SW 1271 (cell line): Measurements from ENCODE around the gene CFAP251.
A peak's percentile ranks its signal among the peaks of the same experiment; 100 is the strongest.
"Not testable (repeated sequence)": the region's sequence is repeated elsewhere in the genome, so short reads cannot be mapped to it uniquely, and the experiment has no call there.

Source experiments
- DNase-seq, 2 experiments: peaks; one replicate each; lab custom pipeline; 2025; lab: John Stamatoyannopoulos, UW

The CFAP251 gene

GRCh38 chr12:122026706-122027333 is 108.4 kb downstream of the CFAP251 start:
- no peak for DNase-seq

- no peak for DNase-seq
Measured at GRCh38 chr12:122028165-122028904, 109.9 kb downstream of the CFAP251 start.

DNA sequence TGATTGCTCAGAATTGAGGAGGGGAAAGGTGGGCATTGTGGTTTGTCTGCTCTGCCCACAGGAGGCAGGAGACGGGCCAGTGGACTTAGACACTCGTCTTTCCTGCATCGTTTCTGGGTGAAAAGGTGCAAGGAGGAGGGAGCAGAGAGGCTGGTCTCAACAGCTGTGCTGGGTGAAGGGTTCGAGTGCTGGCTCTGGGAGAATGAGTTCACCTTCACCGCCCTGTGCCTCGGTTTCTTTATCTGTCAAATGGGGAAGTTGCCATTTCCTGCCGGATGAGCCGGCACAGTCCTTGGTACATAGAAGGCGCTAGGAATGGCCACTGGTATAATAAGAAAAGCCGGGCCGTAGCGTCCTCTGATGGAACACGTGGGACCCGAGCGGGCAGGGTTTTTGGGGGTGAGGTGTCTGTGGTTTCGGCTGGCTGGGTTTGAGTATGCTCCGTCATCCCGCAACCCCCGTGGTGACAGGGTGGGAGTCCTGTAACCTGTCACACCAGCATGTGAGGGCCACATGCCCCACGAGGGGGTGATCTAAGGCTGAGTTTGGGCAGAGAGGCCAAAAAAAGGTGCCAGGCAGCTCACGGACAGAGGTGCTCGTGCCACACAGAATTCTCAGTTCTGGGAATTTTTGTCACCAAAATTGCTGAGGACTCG is 110.6 kb downstream of the CFAP251 start:
- DNase-seq, result no peak

DNA sequence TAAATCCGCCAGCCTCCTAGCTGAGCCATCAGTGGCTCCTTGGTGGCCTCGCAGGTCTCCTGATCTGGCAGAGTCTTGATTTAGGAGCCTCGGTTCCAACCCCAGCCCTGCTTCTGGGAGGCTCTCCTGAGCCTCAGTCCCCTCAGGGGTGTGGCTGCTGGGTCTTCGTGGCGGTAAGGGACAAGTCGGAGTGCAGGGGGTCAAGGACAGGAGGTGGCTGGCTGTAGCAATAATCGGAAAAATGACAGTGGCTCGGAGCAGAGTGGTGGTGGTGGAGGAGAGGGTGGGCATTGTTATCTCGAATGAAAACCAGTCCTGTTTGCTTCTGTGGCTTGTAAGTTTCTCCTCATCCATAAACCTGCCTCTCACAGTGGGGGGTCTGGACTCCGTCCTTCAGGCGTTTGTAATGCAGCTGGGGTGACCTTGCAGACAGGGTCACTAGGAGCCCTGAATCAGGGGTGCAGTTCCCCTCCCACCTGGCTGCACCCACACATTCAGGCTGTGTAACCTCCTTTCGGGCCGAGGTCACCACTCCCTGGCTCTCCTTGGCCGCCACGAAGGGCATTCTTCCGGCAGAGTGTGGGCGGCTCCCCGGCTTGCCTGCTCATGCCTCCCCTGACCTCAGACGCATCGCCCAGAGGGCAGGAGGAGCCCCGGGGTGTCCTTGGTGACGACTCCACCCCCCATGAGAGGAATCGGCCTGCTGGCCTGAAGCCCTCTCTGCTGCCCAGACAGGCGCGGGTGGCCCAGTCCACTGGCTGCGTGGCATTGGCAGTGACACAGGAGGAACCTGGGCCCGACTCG is 111.4 kb downstream of the CFAP251 start:
- DNase-seq, result no peak

DNA sequence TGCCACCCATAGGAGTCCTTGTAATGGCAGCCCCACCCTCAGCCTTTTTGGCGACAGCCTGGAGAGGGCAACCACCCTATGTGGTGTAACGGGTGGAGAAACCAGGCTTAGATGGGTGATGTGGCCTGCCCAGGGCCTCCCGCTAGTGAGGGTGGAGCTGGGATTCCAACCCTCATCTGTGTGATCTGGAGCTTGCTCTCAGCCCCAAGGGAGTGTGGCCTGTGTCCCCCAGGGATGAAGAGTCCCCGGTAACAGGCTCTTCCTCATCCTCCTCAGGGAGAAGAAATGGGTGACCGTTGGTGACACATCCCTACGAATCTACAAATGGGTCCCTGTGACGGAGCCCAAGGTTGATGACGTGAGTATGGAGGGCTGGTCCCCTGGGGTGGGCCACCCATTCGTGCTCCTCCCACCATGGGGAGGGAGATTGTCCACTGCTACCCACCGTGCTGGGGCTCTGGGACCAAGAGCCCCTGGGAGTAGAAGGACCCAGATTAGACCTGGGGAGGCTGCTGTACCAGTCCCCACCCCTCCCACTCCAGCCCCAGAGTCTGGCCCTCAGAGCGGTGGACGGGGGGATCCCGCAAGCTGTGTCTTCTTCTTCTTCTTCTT is 112.1 kb downstream of the CFAP251 start:
- no peak for DNase-seq

DNA sequence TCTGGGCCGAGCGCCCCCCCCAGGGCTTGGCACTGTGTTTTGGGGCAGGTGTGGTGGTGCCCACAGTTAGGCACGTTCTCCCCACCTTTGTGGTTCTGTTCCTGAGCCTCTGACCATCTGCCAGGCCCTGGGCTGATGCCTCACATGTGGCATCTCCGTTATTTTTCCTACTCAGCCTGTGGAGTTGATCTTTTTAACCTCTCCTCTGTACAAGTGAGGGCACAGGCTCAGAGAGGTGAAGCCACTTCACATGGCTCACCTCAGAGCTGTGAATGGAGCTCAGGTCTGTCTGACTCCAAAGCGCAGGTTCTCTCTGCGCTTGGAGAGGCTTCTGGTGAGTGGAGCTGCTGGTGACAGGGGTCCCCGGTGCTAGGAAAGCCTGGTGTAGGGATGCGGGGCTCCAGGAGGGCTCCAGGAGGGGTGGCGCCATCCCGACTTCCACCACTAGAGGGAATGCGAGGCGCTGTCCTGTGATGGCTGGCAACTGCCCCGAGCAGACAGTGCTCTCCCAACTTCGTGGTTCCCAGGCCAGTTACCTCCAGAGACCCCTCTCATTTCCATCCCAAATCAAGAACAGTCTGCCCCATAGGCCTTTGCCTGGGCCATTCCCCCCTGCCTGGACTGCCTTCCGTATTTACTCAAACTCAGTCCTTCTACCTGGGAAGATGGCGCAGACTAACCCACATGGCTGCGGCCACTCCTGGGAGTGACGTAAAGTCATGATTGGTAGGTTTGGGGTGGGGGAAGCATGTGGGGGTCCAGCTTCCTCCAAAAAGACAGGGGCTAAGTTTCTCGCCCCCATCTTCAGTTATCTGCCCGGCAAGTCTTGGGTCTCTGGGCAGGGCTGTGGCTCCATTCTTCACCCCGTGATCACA is 113.2 kb downstream of the CFAP251 start:
- DNase-seq, result peak in 1 of 2 experiments; percentile 21

DNA sequence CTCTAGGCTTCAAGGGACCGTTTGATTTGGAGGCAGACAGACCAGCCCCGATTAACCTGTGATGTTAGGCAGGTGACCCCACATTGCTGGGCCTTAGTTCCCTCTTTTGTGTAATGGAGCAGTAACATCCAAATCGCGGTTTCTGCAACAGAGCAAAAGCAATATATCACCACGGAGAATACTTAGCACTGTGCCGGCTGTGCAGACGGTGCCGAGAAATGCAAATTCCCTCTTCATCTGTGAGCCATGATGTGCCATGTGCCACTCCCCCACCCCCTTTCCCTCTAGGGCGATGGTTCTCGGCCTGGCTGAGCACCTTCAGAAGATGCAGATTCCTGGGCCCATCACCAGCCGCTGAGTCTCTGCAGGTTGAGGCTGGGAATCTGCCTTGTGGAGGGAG is 114.2 kb downstream of the CFAP251 start:
- DNase-seq, result no peak

DNA sequence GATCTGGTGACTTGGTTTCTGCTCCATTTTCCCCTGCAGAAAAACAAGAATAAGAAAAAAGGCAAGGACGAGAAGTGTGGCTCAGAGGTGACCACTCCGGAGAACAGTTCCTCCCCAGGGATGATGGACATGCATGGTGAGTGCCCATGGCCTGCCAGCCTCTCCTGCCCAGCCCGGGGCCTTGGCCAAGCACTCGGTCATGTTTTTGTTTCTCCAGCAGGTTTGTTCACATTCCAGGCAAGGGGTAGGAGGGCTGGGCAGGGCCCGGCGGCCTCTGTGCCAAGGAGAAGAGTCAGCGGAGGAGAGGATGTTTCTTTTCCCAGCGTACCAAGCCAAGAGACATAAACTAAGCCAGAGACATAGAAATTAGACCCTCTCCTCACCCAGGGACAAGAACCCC is 116.9 kb downstream of the CFAP251 start:
- DNase-seq, result no peak

DNA sequence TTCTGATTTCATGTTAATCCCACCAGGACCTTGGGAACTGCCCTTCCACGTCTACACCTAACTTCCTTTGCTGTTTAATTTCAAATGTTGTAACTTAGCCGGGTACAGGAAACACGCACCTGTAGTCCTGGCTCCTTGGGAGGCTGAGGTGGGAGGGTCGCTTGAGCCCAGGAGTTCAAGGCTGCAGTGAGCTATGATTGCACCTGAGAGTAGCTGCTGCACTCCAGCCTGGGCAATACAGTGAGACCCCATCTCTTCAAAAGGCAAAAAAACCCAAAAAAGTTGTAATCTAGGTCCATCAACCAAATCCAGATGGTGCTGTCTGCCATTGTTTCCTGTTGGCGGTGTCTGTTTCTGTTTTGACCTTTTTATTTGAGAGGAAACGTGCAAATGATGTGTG is 117.8 kb downstream of the CFAP251 start:
- DNase-seq, result no peak

DNA sequence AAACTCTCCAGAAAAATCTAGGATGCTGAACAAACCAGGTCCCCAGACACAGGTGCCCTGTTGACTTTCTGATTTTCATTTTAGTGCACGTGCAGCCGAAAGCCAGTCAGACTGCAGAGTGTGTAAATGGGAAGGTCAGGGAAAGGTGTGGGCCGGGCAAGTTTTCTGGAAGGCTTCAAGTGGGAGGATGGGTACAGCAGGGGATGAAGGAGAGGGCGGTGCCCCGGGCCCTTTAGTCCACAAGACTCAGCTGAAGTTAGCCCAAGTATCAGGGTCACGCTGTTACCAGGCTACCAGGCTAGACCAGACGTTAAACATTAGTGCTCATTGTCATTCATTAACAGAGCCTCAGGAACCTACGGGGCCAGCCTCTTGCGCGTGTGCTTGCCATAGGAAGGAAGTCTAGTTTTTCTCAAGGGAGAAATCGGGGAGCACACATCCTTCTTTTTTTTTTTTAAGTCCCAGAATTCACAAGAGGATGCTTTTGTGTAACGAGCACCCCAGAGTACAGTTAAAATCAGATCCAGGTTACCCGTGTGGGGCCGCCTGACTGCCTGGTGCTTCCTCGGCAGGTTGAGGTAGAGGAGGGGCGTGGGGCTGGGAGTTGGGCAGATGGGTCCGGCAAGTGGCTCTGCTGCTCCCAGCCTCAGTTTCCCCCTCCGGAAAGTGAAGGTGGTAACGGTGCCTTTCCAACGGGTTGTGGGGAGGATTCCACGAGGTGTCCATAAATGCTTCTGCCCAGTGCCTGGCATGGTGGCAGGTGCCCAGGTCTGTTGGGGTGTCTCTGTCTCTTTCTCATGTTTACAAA is 122.4 kb downstream of the CFAP251 start:
- no peak for DNase-seq

DNA sequence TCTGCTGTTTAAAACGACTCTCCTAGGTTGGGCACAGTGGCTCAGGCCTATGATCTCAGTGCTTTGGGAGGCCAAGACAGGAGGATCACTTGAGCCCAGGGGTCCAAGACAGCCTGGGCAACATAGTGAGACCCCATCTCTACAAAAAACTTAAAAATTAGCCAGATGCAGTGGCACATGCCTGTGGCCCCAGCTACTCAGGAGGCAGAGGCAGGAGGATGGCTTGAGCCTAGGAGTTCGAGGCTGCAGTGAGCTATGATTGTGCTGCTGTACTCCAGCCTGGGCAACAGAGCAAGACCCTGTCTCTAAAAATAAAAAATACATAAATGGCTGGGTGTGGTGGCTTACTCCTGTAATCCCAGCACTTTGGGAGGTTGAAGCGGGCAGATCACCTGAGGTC is 123.1 kb downstream of the CFAP251 start:
- not testable (repeated sequence) for DNase-seq

GRCh38 chr12:122042910-122043309 is 124.5 kb downstream of the CFAP251 start:
- no peak for DNase-seq

- no peak for DNase-seq
Measured at GRCh38 chr12:122043476-122043875, 125.1 kb downstream of the CFAP251 start.

DNA sequence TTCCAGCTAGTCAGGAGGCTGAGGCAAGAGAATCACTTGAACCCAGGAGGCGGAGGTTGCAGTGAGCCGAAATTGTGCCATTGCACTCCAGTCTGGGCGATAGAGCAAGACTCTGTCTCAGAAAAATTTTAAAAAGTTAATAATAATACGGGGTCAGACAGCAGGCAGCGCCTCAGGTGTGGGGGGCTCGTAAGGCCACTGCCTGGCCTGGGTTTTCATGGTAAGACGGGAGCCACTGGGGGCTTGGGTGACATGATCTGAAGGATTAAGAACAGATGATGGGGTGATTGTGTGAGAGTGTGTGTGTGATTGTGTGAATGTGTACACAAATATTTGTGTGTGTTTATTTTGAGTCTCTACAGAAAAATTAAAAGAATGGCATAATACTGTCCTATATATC is 126.9 kb downstream of the CFAP251 start:
- DNase-seq, result no peak

DNA sequence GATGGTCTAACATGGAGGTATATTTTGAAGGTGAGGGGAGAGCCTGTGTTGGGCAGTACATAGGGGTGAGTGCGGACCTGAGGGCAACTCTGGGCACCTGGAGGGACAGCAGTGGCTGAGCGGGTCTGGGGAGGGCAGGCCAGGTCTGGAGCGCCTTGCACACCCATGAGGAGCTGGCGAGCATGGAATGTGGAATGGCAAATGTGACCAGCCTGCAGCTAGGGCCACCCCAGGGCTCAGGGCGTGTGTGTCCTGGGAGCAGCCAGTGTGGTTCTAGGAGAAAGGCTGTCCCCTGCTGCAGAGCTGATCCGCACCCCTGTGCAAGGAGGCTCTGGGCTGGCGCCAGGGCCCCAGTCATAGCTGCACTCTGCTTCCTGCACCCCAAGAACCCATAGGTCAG is 127.8 kb downstream of the CFAP251 start:
- no peak for DNase-seq

- no peak for DNase-seq
Measured at GRCh38 chr12:122048151-122048550, 129.8 kb downstream of the CFAP251 start.

GRCh38 chr12:122049827-122050226 is 131.4 kb downstream of the CFAP251 start:
- no peak for DNase-seq

DNA sequence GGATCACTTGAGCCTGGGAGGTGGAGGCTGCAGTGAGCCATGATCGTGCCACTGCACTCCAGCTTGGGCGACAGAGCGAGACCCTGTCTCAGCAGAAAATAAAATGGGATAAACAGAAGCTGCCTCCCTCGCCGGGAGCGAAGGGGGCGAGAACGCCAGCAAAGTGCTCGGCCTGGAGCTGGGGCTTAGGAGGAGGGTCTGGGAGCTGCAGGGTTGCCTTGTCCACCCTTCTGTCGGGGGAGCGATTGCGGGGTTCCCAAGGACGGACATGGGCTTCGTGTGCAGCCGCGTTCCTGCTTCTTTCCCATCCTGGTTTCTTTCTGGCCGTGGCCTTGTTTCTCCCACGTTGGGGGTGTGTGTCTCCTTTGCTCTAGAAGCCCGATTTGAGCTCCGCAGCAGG is 132.3 kb downstream of the CFAP251 start:
- DNase-seq, result no peak

- no peak for DNase-seq
Measured at GRCh38 chr12:122051231-122051876, 133.0 kb downstream of the CFAP251 start.

GRCh38 chr12:122052285-122052684 is 133.9 kb downstream of the CFAP251 start:
- no peak for DNase-seq
